SK-N-SH treated with all-trans-retinoic acid at 6 μM for 48 hours (cell line): ENCODE results near the gene IFI27L1.
A peak's percentile ranks its signal among the peaks of the same experiment; 100 is the strongest.

Source experiments
- ATAC-seq: fragments of 200-7000 bp; cut with Tn5 transposase; 3 replicates; pipeline ENCODE4 v1.9.1; 2020; ENCODE audit warnings: mild to moderate bottlenecking, moderate library complexity
- BACH2 ChIP-seq: fragments of 250-450 bp; sonication (Bioruptor Pico); IDR thresholded peaks from 2 replicates; pipeline ENCODE4 v1.9.0; 2021; ENCODE audit warnings: mild to moderate bottlenecking, borderline replicate concordance
- CREB5 ChIP-seq: fragments of 250-450 bp; sonication (Bioruptor Pico); IDR thresholded peaks from 2 replicates; pipeline ENCODE4 v1.5.1; 2020; ENCODE audit warnings: low read depth, mild to moderate bottlenecking, moderate library complexity
- CSDC2 ChIP-seq: fragments of 250-450 bp; sonication (Bioruptor Pico); IDR thresholded peaks from 2 replicates; pipeline ENCODE4 v1.5.0; 2020; ENCODE audit warnings: mild to moderate bottlenecking, moderate library complexity
- CSRNP3 ChIP-seq: fragments of 250-450 bp; sonication (Bioruptor Pico); IDR thresholded peaks from 2 replicates; pipeline ENCODE4 v1.5.1; 2021; ENCODE audit warnings: mild to moderate bottlenecking, moderate library complexity
- ESRRG ChIP-seq: fragments of 250-450 bp; sonication (Bioruptor Pico); IDR thresholded peaks from 2 replicates; pipeline ENCODE4 v1.6.1; 2021; ENCODE audit warnings: mild to moderate bottlenecking
- GLIS3 ChIP-seq: fragments of 250-450 bp; sonication (Bioruptor Pico); IDR thresholded peaks from 2 replicates; pipeline ENCODE4 v1.5.0; 2020; ENCODE audit warnings: mild to moderate bottlenecking, moderate library complexity
- ISL1 ChIP-seq: fragments of 250-450 bp; sonication (Bioruptor Pico); IDR thresholded peaks from 2 replicates; pipeline ENCODE4 v2.1.2; 2022; ENCODE audit warnings: mild to moderate bottlenecking, moderate library complexity
- OSR1 ChIP-seq: fragments of 250-450 bp; sonication (Bioruptor Pico); IDR thresholded peaks from 2 replicates; pipeline ENCODE4 v1.8.0; 2022; ENCODE audit warnings: moderate library complexity, mild to moderate bottlenecking, inconsistent platforms
- PATZ1 ChIP-seq: fragments of 250-450 bp; sonication (Bioruptor Pico); IDR thresholded peaks from 2 replicates; pipeline ENCODE4 v1.8.0; 2020; ENCODE audit warnings: mild to moderate bottlenecking, moderate library complexity, borderline replicate concordance
- POU6F1 ChIP-seq: fragments of 250-450 bp; sonication (Bioruptor Pico); IDR thresholded peaks from 2 replicates; pipeline ENCODE4 v1.8.0; 2021; ENCODE audit warnings: low read depth, mild to moderate bottlenecking, moderate library complexity, borderline replicate concordance
- PPARA ChIP-seq: fragments of 250-450 bp; sonication (Bioruptor Pico); IDR thresholded peaks from 2 replicates; pipeline ENCODE4 v1.5.0; 2020; ENCODE audit warnings: mild to moderate bottlenecking, borderline replicate concordance
- RARB ChIP-seq: fragments of 250-450 bp; sonication (Bioruptor Pico); IDR thresholded peaks from 2 replicates; pipeline ENCODE4 v1.8.0; 2021; ENCODE audit warnings: mild to moderate bottlenecking, moderate library complexity
- SNAI2 ChIP-seq: fragments of 250-450 bp; sonication (Bioruptor Pico); IDR thresholded peaks from 2 replicates; pipeline ENCODE4 v1.5.0; 2020; ENCODE audit warnings: mild to moderate bottlenecking, moderate library complexity
- TCF4 ChIP-seq: fragments of 250-450 bp; sonication (Bioruptor Pico); IDR thresholded peaks from 2 replicates; pipeline ENCODE4 v1.8.0; 2021; ENCODE audit warnings: mild to moderate bottlenecking, moderate library complexity, borderline replicate concordance
- ZC3H10 ChIP-seq: fragments of 250-450 bp; sonication (Bioruptor Pico); IDR thresholded peaks from 2 replicates; pipeline ENCODE4 v1.5.1; 2021; ENCODE audit warnings: mild to moderate bottlenecking, moderate library complexity
- ZFP3 ChIP-seq: fragments of 250-450 bp; sonication (Bioruptor Pico); IDR thresholded peaks from 2 replicates; pipeline ENCODE4 v1.5.0; 2020; ENCODE audit warnings: mild to moderate bottlenecking, moderate library complexity
- ZFP30 ChIP-seq: fragments of 450-650 bp; formaldehyde crosslinking; IDR thresholded peaks from 2 replicates; pipeline ENCODE4 v1.5.0; 2022; ENCODE audit warnings: mild to moderate bottlenecking, moderate library complexity
- ZNF565 ChIP-seq: fragments of 450-650 bp; formaldehyde crosslinking; conservative IDR thresholded peaks from 2 replicates; pipeline ENCODE4 v1.5.0; 2020; ENCODE audit warnings: low read depth, mild to moderate bottlenecking, moderate library complexity
- ZNF8 ChIP-seq: fragments of 450-650 bp; formaldehyde crosslinking; IDR thresholded peaks from 2 replicates; pipeline ENCODE4 v1.5.0; 2020; ENCODE audit warnings: mild to moderate bottlenecking, moderate library complexity

Gene IFI27L1

GRCh38 chr14:94100847-94101246, 19.7 kb downstream of the IFI27L1 start:
- TF ChIP-seq CREB5 (CRISPR knock-in tag), result no peak
- TF ChIP-seq CSRNP3 (CRISPR knock-in tag), result no peak
- TF ChIP-seq ZNF8 (CRISPR knock-in tag), result no peak
- TF ChIP-seq ZC3H10 (CRISPR knock-in tag), result no peak
- no peak for TF ChIP-seq SNAI2
- TF ChIP-seq PATZ1 (CRISPR knock-in tag), result no peak
- TF ChIP-seq ISL1 (CRISPR knock-in tag), result no peak
- ATAC-seq, result peak; percentile 96

GRCh38 chr14:94101748-94102147, 20.6 kb downstream of the IFI27L1 start:
- no peak for TF ChIP-seq ZC3H10 (CRISPR knock-in tag)
- TF ChIP-seq RARB (CRISPR knock-in tag), result no peak
- TF ChIP-seq PPARA (CRISPR knock-in tag), result no peak
- no peak for TF ChIP-seq CREB5 (CRISPR knock-in tag)
- TF ChIP-seq PATZ1 (CRISPR knock-in tag), result no peak
- no peak for TF ChIP-seq ZNF565 (CRISPR knock-in tag)
- TF ChIP-seq ZFP3 (CRISPR knock-in tag), result no peak
- ATAC-seq, result no peak

- no peak for TF ChIP-seq ESRRG (CRISPR knock-in tag)
- no peak for TF ChIP-seq BACH2 (CRISPR knock-in tag)
- TF ChIP-seq ISL1 (CRISPR knock-in tag), result no peak
- no peak for TF ChIP-seq GLIS3
- no peak for TF ChIP-seq OSR1
- TF ChIP-seq RARB (CRISPR knock-in tag), result no peak
- TF ChIP-seq CSRNP3 (CRISPR knock-in tag), result no peak
- no peak for ATAC-seq
Measured at GRCh38 chr14:94102768-94103482, 21.8 kb downstream of the IFI27L1 start.

GRCh38 chr14:94103554-94104150, 22.5 kb downstream of the IFI27L1 start:
- no peak for ATAC-seq
- TF ChIP-seq ZFP3 (CRISPR knock-in tag) (no peak), ZNF565 (CRISPR knock-in tag) (no peak), ZFP30 (CRISPR knock-in tag) (no peak), POU6F1 (no peak), CSDC2 (CRISPR knock-in tag) (no peak), TCF4 (CRISPR knock-in tag) (no peak), PATZ1 (CRISPR knock-in tag) (no peak), PPARA (CRISPR knock-in tag) (no peak)
